Naive thymus-derived CD4-positive, alpha-beta T cell (primary cell): ENCODE data around the gene CPNE8. TPM values are rescaled to one million over a fixed set of nuclear protein-coding genes. Genes with fewer than 3 reads are reported as not detected.

Source experiments
- ATAC-seq: fragments of 150-1000 bp; cut with Tn5 transposase; 2 replicates; pipeline ENCODE4 v1.10.0; 2021; ENCODE audit warnings: mild to moderate bottlenecking, moderate library complexity
- CTCF ChIA-PET: fragments of 350-600 bp; sonication (Branson Sonifier 250); formaldehyde crosslinking; loops from one replicate; lab custom pipeline; 2021; ENCODE audit warnings: antibody characterized with exemption; lab: Charles Lee
- POLR2A ChIA-PET: fragments of 350-600 bp; sonication (Branson Sonifier 250); formaldehyde crosslinking; loops from one replicate; lab custom pipeline; 2021; ENCODE audit warnings: antibody characterized with exemption, inconsistent platforms; lab: Charles Lee
- DNase-seq, 9 donors: peaks; one replicate each; pipeline versions ENCODE4 v3.0.0 to v3.0.0-alpha.2; 2020 to 2022; ENCODE audit warnings: mixed read lengths in 1 of 9
- H3K27ac ChIP-seq: one replicate; pipeline ENCODE4 v1.7.0; 2013; ENCODE audit warnings: mild to moderate bottlenecking, low read depth, low read length, moderate library complexity
- H3K27me3 ChIP-seq, 2 donors: one replicate each; pipeline ENCODE4 v1.7.0; 2013; ENCODE audit warnings: low read length in 2 of 2, mild to moderate bottlenecking in 2 of 2, moderate library complexity in 2 of 2; ENCODE audit not compliant: control insufficient read depth in 2 of 2, insufficient read depth in 2 of 2
- H3K36me3 ChIP-seq, 3 experiments: 1 replicate in 2 of 3; 2 replicates in 1 of 3; pipeline ENCODE4 v1.7.0; 2013; ENCODE audit warnings: low read length in 3 of 3, mild to moderate bottlenecking in 3 of 3, moderate library complexity in 1 of 3; ENCODE audit not compliant: insufficient read depth in 3 of 3, control insufficient read depth in 2 of 3
- H3K4me1 ChIP-seq, 2 donors: one replicate each; pipeline ENCODE4 v1.7.0; 2013; ENCODE audit warnings: low read length in 2 of 2, mild to moderate bottlenecking in 2 of 2, moderate library complexity in 1 of 2; ENCODE audit not compliant: control insufficient read depth in 2 of 2, insufficient read depth in 2 of 2
- H3K4me3 ChIP-seq: 2 replicates; pipeline ENCODE4 v1.7.0; 2013; ENCODE audit warnings: mild to moderate bottlenecking, low read length
- H3K9me3 ChIP-seq, 3 experiments: 1 replicate in 2 of 3; 2 replicates in 1 of 3; pipeline ENCODE4 v1.7.0; 2013; ENCODE audit warnings: low read length in 3 of 3; ENCODE audit not compliant: control insufficient read depth in 2 of 3
- H3K27ac Mint-ChIP-seq, 9 donors: one replicate each; pipeline ENCODE4 v1.8.0; 2020 to 2022; ENCODE audit warnings: mixed read lengths in 9 of 9, mild to moderate bottlenecking in 8 of 9, moderate library complexity in 5 of 9, inconsistent platforms in 2 of 9
- H3K27me3 Mint-ChIP-seq, 5 donors: one replicate each; pipeline ENCODE4 v1.8.0; 2021 to 2022; ENCODE audit warnings: mixed read lengths in 5 of 5, mild to moderate bottlenecking in 1 of 5
- H3K36me3 Mint-ChIP-seq, 5 donors: one replicate each; pipeline ENCODE4 v1.8.0; 2020 to 2022; ENCODE audit warnings: mixed read lengths in 5 of 5, mild to moderate bottlenecking in 3 of 5, inconsistent platforms in 1 of 5
- H3K4me1 Mint-ChIP-seq, 7 donors: one replicate each; pipeline ENCODE4 v1.8.0; 2020 to 2022; ENCODE audit warnings: mixed read lengths in 7 of 7, mild to moderate bottlenecking in 3 of 7, inconsistent platforms in 1 of 7
- H3K4me3 Mint-ChIP-seq, 10 donors: one replicate each; pipeline ENCODE4 v1.8.0; 2020 to 2022; ENCODE audit warnings: mild to moderate bottlenecking in 10 of 10, mixed read lengths in 10 of 10, moderate library complexity in 6 of 10, inconsistent platforms in 2 of 10
- H3K9me3 Mint-ChIP-seq, 11 donors: one replicate each; pipeline ENCODE4 v1.8.0; 2020 to 2022; ENCODE audit warnings: mixed read lengths in 11 of 11, mild to moderate bottlenecking in 4 of 11, inconsistent platforms in 1 of 11, moderate library complexity in 1 of 11
- intact Hi-C, 2 donors: fragments of 100-400 bp; cut with micrococcal nuclease; formaldehyde crosslinking; loops; one replicate each; pipeline ENCODE4 v1.15.1; 2023
- polyA plus RNA-seq, 2 donors: library from polyadenylated mRNA; unstranded; fragments of 300-500 nt; fragmentation: Illumina TruSeq; gene quantifications; one replicate each; pipeline ENCODE4 v1.2.3, GENCODE V29; 2021
- total RNA-seq, 6 experiments: library from RNA in 5 of 6; stranded (reverse) in 5 of 6; gene quantifications; 1 replicate in 5 of 6; 2 replicates in 1 of 6; pipeline ENCODE4 v1.2.3 and lab custom pipeline; 2021 to 2026

The CPNE8 gene
- total and polyA plus RNA-seq, 7 experiments from 2014 or later: 0.77 to 8.8 (median 2.8) TPM

GRCh38 chr12:38625306-38625705 lies 280.1 kb downstream of the CPNE8 start:
- H3K9me3 Mint-ChIP-seq: peaks cover 0 to 10% (median 2%) of the 10 kb centered on the region in 11 donors
- DNase-seq (no peak), ATAC-seq (no peak)
- Histone ChIP-seq H3K27ac (no peak overlapping the region), H3K27me3 (no peaks in the 10 kb centered on the region), H3K9me3 (no peaks in the 10 kb centered on the region), H3K4me3 (no peak overlapping the region), H3K4me1 (no peaks in the 10 kb centered on the region), H3K36me3 (no peaks in the 10 kb centered on the region)
- no peak overlapping the region for H3K27ac Mint-ChIP-seq
- intact Hi-C loops: no loop called here
- no peaks in the 10 kb centered on the region for H3K27me3 Mint-ChIP-seq
- POLR2A ChIA-PET: no interaction called here
- CTCF ChIA-PET: no interaction called here
- no peaks in the 10 kb centered on the region for H3K4me1 Mint-ChIP-seq
- H3K36me3 Mint-ChIP-seq: no peaks in the 10 kb centered on the region
- no peak overlapping the region for H3K4me3 Mint-ChIP-seq

- Mint-ChIP-seq H3K4me3 (no peak overlapping the region), H3K9me3 (peaks cover 0 to 23% (median 6%) of the 10 kb centered on the region in 11 donors), H3K27me3 (no peaks in the 10 kb centered on the region), H3K4me1 (no peaks in the 10 kb centered on the region), H3K36me3 (no peaks in the 10 kb centered on the region), H3K27ac (no peak overlapping the region)
- no peaks in the 10 kb centered on the region for H3K9me3 ChIP-seq
- intact Hi-C loops: no loop called here
- ChIA-PET POLR2A (no interaction called here), CTCF (no interaction called here)
- no peaks in the 10 kb centered on the region for H3K27me3 ChIP-seq
- DNase-seq (no peak), ATAC-seq (no peak)
- no peak overlapping the region for H3K27ac ChIP-seq
- H3K4me3 ChIP-seq: no peak overlapping the region
- no peaks in the 10 kb centered on the region for H3K4me1 ChIP-seq
- H3K36me3 ChIP-seq: no peaks in the 10 kb centered on the region
These were observed 291.2 kb downstream of the CPNE8 start for GRCh38 chr12:38614171-38614570.

GRCh38 chr12:38610808-38611350 lies 294.5 kb downstream of the CPNE8 start:
- Mint-ChIP-seq H3K9me3 (peaks cover 1 to 16% (median 4%) of the 10 kb centered on the region in 11 donors), H3K4me3 (no peak overlapping the region), H3K27ac (no peak overlapping the region), H3K36me3 (no peaks in the 10 kb centered on the region), H3K27me3 (no peaks in the 10 kb centered on the region), H3K4me1 (no peaks in the 10 kb centered on the region)
- ATAC-seq (no peak), DNase-seq (no peak)
- Histone ChIP-seq H3K27ac (no peak overlapping the region), H3K4me1 (no peaks in the 10 kb centered on the region), H3K36me3 (no peaks in the 10 kb centered on the region), H3K27me3 (no peaks in the 10 kb centered on the region), H3K4me3 (no peak overlapping the region), H3K9me3 (no peaks in the 10 kb centered on the region)
- ChIA-PET CTCF (no interaction called here), POLR2A (no interaction called here)
- intact Hi-C loops: no loop called here

GRCh38 chr12:38607295-38607694 lies 298.1 kb downstream of the CPNE8 start:
- no peak overlapping the region for H3K4me3 Mint-ChIP-seq
- H3K36me3 Mint-ChIP-seq: peaks cover 0 to 3% (median 0%) of the 10 kb centered on the region in 5 donors
- no peaks in the 10 kb centered on the region for H3K4me1 Mint-ChIP-seq
- no peaks in the 10 kb centered on the region for H3K27me3 ChIP-seq
- ChIA-PET POLR2A (no interaction called here), CTCF (no interaction called here)
- H3K27ac ChIP-seq: no peak overlapping the region
- intact Hi-C loops: no loop called here
- H3K4me3 ChIP-seq: no peak overlapping the region
- peaks cover 3 to 31% (median 7%) of the 10 kb centered on the region in 11 donors for H3K9me3 Mint-ChIP-seq
- no peaks in the 10 kb centered on the region for H3K27me3 Mint-ChIP-seq
- no peak for DNase-seq
- no peaks in the 10 kb centered on the region for H3K36me3 ChIP-seq
- ATAC-seq: no peak
- H3K4me1 ChIP-seq: no peaks in the 10 kb centered on the region
- H3K27ac Mint-ChIP-seq: no peak overlapping the region
- H3K9me3 ChIP-seq: peaks cover 0 to 4% (median 0%) of the 10 kb centered on the region in 3 experiments
